CD4-positive, alpha-beta T cell treated with Interleukin-12 subunit alpha and Interleukin-12 subunit beta, for 1 hour (primary cell): ENCODE data around the gene CEP43.
A peak's percentile ranks its signal among the peaks of the same experiment; 100 is the strongest.

Experiments
- DNase-seq: peaks from one replicate; pipeline ENCODE4 v3.0.0-alpha.2; 2020

Gene CEP43

DNA sequence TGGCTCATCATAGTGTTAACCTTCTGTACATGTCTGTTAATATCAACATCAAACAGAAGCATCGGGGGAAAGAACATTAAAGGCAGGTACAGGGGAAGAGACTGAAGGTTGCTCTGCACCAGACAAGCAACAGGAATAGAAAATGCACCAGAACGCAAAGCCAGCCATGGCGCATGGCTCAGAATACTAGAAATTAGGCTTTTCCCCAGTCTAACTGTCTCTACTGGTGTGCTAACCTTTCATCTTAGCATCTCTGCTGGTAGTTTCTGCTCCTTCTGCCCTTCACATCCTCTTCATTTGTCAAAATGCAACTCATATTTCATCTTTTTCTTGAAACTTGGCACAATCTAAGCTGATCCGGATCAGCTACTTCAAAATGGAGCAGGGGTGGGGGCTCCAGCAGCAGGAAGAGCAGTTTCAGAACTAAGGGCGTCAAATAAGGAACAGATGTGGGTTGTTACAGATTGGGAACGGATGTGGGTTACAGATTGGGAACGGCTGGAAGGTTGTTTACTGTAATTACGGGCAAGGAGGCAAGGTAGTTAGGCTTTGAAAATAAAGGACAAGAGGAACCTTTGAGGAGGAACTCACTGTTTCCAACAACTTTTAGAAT lies 29.7 kb upstream of the CEP43 start:
- no peak for DNase-seq

- DNase-seq = no peak
These were observed 29.1 kb upstream of the CEP43 start for GRCh38 chr6:166970091-166970490.

GRCh38 chr6:166970776-166971175 lies 28.4 kb upstream of the CEP43 start:
- no peak for DNase-seq

- no peak for DNase-seq
These were observed 27.9 kb upstream of the CEP43 start for GRCh38 chr6:166971271-166971670.

DNA sequence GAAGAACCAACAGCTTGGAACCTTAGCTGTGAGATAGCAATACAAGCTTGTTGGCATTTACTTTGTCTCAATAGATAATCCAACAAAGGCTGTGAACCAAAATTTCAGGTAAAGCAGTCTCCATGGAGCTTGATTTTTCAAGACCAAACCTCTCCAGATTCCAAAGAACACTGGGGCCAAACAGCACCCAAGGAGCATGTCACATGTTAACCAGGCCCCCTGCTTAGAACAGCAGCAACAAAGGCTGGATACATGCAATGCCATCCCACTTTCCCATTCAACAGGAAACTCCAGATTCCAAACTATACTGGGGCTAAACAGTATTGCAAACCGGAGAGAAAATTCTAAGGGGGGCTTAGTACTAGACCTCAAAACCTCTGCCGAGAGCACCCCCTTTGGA lies 27.1 kb upstream of the CEP43 start:
- no peak for DNase-seq

- DNase-seq = no peak
These were observed 22.6 kb upstream of the CEP43 start for GRCh38 chr6:166976636-166977035.

DNA sequence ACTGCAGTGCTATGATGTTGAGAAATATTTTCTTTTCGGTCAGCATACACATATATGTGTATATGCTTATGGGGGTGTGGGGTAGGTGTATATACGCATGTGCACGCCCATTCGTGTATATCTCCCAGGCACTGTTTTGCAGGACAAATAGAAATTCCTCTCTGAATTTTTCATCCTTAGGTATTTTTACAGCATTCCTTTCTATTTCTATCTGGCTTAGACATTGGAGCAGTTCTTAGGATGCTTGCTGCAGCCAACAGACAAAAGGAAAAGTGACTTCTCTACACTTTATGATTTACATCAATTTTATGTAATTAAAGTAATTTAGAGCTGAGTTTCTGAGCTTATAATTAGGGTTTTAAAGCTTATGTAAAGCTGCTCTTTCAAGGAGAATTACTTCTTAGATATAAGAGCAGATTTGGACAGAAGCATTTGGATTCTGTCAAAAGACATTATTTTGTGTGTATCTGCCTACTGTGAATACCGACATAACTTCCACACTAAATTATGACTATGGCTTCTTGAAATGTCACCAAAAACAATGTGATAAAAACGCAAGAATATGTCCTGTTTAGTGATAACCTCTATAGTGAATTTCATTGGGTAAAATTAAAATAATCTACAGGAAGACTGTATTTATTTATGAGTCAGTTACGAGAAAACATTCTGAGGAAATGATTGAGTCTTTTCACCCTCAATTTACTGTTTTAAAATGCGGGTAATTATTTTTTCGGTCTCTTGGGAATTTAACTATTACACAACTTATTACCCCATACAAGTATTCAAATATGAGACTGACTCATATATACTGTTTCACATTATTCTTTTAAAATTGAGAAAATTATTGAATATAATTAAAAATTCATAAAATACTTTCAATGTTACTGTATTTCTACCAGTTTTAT lies 21.3 kb upstream of the CEP43 start:
- no peak for DNase-seq

GRCh38 chr6:166980738-166981137 lies 18.5 kb upstream of the CEP43 start:
- no peak for DNase-seq

DNA sequence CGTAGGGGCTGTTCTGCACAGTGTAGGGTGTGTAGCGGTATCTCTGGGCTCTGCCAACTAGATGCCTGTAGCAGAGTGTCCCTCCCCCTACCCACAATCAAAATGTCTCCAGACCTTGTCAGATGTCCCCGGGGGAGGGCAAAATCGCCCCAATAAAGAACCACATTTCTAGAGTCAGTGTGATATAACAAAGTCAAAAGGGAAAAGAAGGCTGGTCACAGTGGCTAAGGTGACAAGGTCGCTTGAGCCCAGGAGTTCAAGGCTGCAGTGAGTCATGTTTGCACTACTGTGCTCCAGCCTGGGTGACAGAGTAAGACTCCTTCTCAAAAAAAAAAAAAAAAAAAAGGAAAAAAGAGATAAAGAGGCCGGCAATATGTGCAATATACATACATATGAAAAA lies 11.7 kb upstream of the CEP43 start:
- no peak for DNase-seq

- no peak for DNase-seq
These were observed 11.3 kb upstream of the CEP43 start for GRCh38 chr6:166987930-166988329.

- no peak for DNase-seq
These were observed 10.5 kb upstream of the CEP43 start for GRCh38 chr6:166988674-166989201.

- DNase-seq = peak; percentile 68
These were observed 9.7 kb upstream of the CEP43 start for GRCh38 chr6:166989427-166990032.

GRCh38 chr6:166996406-166996805 lies 2.8 kb upstream of the CEP43 start:
- DNase-seq = no peak

DNA sequence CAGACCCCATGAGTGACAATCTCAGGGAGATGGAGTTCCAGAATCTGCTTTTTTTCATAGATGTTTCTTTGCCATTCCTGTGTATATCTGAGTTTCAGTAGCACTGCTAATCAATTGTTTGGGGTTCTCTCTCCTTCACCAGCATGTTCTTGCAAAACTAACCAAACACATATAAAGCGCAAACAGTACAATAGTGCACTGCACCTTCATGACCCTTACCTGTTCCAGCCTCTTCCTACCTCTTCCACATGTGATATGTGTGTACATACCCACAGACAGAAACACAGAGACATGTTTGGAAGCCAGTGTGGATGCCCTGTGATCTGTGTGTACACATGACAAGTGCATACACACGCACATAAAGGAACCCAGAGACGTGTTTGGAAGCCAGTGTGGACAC lies 1.8 kb upstream of the CEP43 start:
- no peak for DNase-seq

GRCh38 chr6:166997768-166998255 lies 1.4 kb upstream of the CEP43 start:
- peak; percentile 49 for DNase-seq

- DNase-seq = no peak
These were observed 697 bp upstream of the CEP43 start for GRCh38 chr6:166998256-166999144.

GRCh38 chr6:166999884-167000253 lies 672 bp downstream of the CEP43 start:
- DNase-seq = no peak

- no peak for DNase-seq
These were observed 1.6 kb downstream of the CEP43 start for GRCh38 chr6:167000759-167001158.

DNA sequence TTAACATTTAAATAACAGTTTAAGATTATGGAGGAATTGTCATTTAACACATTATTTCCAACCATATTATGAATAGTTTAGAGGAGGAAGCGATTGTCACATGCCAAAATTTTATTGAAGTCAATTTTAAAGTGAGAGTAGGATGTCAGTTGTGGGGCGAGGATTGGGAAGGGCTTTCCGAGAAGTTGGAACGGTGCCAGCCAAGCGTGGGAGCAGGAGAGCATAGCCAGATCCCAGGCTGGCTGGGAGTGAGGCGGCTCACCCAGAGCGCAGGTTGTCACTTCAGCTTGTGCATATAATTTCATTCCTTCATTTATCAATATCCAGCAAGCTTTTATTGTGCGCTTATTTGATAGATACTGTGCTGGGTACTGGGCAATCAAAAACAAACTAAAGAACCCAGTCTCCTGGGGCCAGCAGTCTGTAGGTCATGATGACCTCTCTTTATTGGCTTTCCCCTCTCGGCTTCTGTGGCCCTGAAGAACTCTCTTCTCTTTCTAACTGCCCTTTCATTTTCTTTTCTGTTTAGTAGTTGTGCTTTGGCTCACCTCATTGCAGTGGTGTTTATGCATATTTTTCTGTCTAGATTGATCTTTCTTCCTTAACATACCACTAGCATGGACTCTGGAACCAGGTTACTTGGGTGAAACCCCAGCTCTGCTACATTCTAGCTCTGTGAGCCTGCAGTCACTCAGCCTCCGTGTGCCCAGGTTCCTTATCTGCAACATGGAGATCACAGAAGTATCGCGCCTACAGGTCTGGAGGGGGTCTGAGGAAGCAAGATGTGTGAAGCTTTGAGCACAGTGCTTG lies 6.4 kb downstream of the CEP43 start:
- DNase-seq = no peak

- DNase-seq = no peak
These were observed 8.8 kb downstream of the CEP43 start for GRCh38 chr6:167007985-167008384.

DNA sequence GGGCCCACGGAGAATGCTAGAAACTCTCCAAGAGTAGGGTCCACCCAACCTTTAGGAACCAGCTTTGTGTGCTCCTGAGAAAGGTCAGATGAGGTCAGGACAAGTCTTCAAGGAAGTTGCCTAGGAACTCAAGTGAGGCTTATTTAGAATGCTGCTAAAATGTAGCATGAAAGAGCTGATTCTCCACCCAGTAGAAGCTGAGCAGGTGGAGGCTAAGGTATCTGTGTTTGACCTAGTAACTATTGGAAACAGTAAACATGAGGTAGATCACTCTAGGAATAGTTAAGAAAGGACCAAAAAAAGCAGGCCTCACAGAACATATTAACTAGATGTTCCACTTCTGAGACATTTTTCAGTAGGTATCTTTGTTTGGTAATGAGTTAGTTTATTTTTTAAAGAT lies 13.9 kb downstream of the CEP43 start:
- DNase-seq = no peak

DNA sequence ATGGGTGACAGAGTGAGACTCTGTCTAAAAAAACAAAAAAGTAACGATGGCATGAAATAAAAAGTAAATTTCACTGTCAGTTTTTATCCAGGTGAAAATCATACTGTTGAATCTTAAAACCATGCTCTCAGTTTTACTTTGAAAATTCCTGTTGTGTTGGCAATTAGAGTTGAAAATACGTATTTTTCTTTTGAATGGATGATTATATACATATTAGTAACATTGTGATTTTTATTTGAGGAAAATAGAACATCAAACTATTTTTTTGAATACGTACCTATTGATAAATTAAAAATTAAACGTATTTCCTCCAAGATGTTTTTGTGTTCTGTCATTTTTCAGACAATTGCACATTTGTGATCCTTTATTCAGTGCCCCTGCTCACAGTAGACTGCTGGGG lies 14.7 kb downstream of the CEP43 start:
- no peak for DNase-seq
